A549 (cell line): ENCODE measurements around the gene CCDC85C. TPM values are rescaled to one million over a fixed set of nuclear protein-coding genes. Genes with fewer than 3 reads are reported as not detected.

Source experiments
- ATAC-seq, 2 experiments: fragments of 200-7000 bp in 1 of 2; fragments of >200 bp in 1 of 2; cut with Nextera tagmentation in 1 of 2; cut with Tn5 transposase in 1 of 2; 3 replicates each; pipeline versions ENCODE4 v1.8.0 to v1.9.1; 2018 to 2020; ENCODE audit warnings: mild to moderate bottlenecking in 1 of 2, moderate library complexity in 1 of 2
- CTCF ChIA-PET: fragments of 300-600 bp; sonication (Branson Sonifier 250); formaldehyde crosslinking; extraction: SDS; loops from one replicate; lab custom pipeline; 2021; ENCODE audit warnings: antibody characterized with exemption, inconsistent platforms; lab: Yijun Ruan, JAX
- POLR2A ChIA-PET: fragments of 350-600 bp; formaldehyde crosslinking; extraction: SDS; loops from one replicate; lab custom pipeline; 2021; ENCODE audit warnings: antibody characterized with exemption, inconsistent platforms; lab: Yijun Ruan, JAX
- DNase-seq, 2 experiments: peaks; one replicate each; pipeline versions ENCODE4 v3.0.0 to v3.0.0-alpha.2; 2011 to 2016; ENCODE audit warnings: low read depth in 1 of 2, low spot score in 1 of 2
- FAIRE-seq: peaks from 2 replicates; lab custom pipeline; 2011; peaks lifted over from hg19 to GRCh38; lab: Jason Lieb, UNC
- H3K27ac ChIP-seq, 2 experiments: fragments of >200 bp; sonication (Bioruptor Twin); formaldehyde crosslinking; 3 replicates each; pipeline ENCODE4 v1.5.1; 2016 to 2017
- H3K4me1 ChIP-seq: fragments of >200 bp; sonication (Bioruptor Twin); formaldehyde crosslinking; 3 replicates; pipeline ENCODE4 v1.6.1; 2016
- H3K4me2 ChIP-seq: fragments of >200 bp; sonication (Bioruptor Twin); formaldehyde crosslinking; 3 replicates; pipeline ENCODE4 v1.6.1; 2016
- H3K4me3 ChIP-seq: fragments of >200 bp; sonication (Bioruptor Twin); formaldehyde crosslinking; 3 replicates; pipeline ENCODE4 v1.5.1; 2016
- H3K9me3 ChIP-seq: fragments of >200 bp; sonication (Bioruptor Twin); formaldehyde crosslinking; 3 replicates; pipeline ENCODE4 v1.6.1; 2016
- ATOH8 ChIP-seq: fragments of 250-450 bp; sonication (Bioruptor Pico); IDR thresholded peaks from 2 replicates; pipeline ENCODE4 v1.5.0; 2020; ENCODE audit warnings: low read depth, mild to moderate bottlenecking, moderate library complexity
- CTCF ChIP-seq: fragments of >200 bp; sonication (Bioruptor Twin); formaldehyde crosslinking; IDR thresholded peaks from 3 replicates; pipeline ENCODE4 v1.5.1; 2016
- FOSB ChIP-seq: fragments of 250-450 bp; sonication (Bioruptor Pico); IDR thresholded peaks from 2 replicates; pipeline ENCODE4 v1.5.0; 2020; ENCODE audit warnings: mild to moderate bottlenecking, moderate library complexity
- GATA3 ChIP-seq: IDR thresholded peaks from 2 replicates; pipeline ENCODE4 v1.6.1; 2012; ENCODE audit warnings: borderline replicate concordance
- KDM1A ChIP-seq: fragments of 200-600 bp; sonication (generic); IDR thresholded peaks from 2 replicates; pipeline ENCODE4 v1.6.1; 2016; ENCODE audit warnings: low read depth, mild to moderate bottlenecking
- MAZ ChIP-seq: fragments of 150-350 bp; IDR thresholded peaks from 2 replicates; pipeline ENCODE4 v1.6.1; 2014; ENCODE audit warnings: antibody characterized with exemption, low read depth, low read length, borderline replicate concordance
- NR3C1 ChIP-seq: fragments of >200 bp; sonication (Bioruptor Twin); formaldehyde crosslinking; IDR thresholded peaks from 3 replicates; pipeline ENCODE4 v1.6.1; 2017
- POLR2AphosphoS2 ChIP-seq: conservative IDR thresholded peaks from 2 replicates; pipeline ENCODE4 v1.6.1; 2012; ENCODE audit warnings: low read length, improper control_type of control experiment, inconsistent platforms
- TFCP2L1 ChIP-seq: fragments of 250-450 bp; sonication (Bioruptor Pico); IDR thresholded peaks from 2 replicates; pipeline ENCODE4 v1.5.0; 2021; ENCODE audit warnings: mild to moderate bottlenecking
- TP53 ChIP-seq: fragments of 250-450 bp; sonication (Bioruptor Pico); IDR thresholded peaks from 2 replicates; pipeline ENCODE4 v1.5.0; 2021; ENCODE audit warnings: mild to moderate bottlenecking, moderate library complexity
- ZNF302 ChIP-seq: fragments of 250-450 bp; sonication (Bioruptor Pico); IDR thresholded peaks from 2 replicates; pipeline ENCODE4 v1.9.0; 2021; ENCODE audit warnings: inconsistent platforms, mild to moderate bottlenecking, moderate library complexity
- WGBS: methylation state at CpG from one replicate; pipeline ENCODE4 v1.1.6; 2017; ENCODE audit errors: missing lambda C conversion rate; 5-methylcytosine and 5-hydroxymethylcytosine counted together
- polyA plus RNA-seq, 4 experiments: library from polyadenylated mRNA; depleted of rRNA in 3 of 4; stranded (reverse); fragments of >200 nt; fragmentation: RNase III in 1 of 4; extraction: RNeasy Plus Mini Kit Qiagen cat#74134 plus additional on column Dnase treatment in 1 of 4; gene quantifications; 2 replicates in 3 of 4; 3 replicates in 1 of 4; pipeline ENCODE4 v1.2.3, GENCODE V29; 2011 to 2017
- TF ChIP-seq, protein P1 (sequence below): fragments of 450-650 bp; IDR thresholded peaks from 2 replicates; pipeline ENCODE4 v1.6.1; 2014; ENCODE audit warnings: antibody characterized with exemption
- TF ChIP-seq, protein P2 (sequence below): fragments of >200 bp; sonication (Bioruptor Twin); formaldehyde crosslinking; IDR thresholded peaks from 2 replicates; pipeline ENCODE4 v1.6.1; 2016
- TF ChIP-seq, protein P3 (sequence below): IDR thresholded peaks from 2 replicates; pipeline ENCODE4 v1.6.1; 2012; ENCODE audit warnings: low read depth, borderline replicate concordance
- TF ChIP-seq, protein P4 (sequence below): fragments of 200-600 bp; sonication (generic); IDR thresholded peaks from 2 replicates; pipeline ENCODE4 v1.6.1; 2016; ENCODE audit warnings: antibody characterized with exemption, mild to moderate bottlenecking, moderate library complexity

Gene CCDC85C
- polyA plus RNA-seq, 2 of the 4 experiments (the other 2 are of a cell fraction), result 11.4 to 31.4 TPM

DNA sequence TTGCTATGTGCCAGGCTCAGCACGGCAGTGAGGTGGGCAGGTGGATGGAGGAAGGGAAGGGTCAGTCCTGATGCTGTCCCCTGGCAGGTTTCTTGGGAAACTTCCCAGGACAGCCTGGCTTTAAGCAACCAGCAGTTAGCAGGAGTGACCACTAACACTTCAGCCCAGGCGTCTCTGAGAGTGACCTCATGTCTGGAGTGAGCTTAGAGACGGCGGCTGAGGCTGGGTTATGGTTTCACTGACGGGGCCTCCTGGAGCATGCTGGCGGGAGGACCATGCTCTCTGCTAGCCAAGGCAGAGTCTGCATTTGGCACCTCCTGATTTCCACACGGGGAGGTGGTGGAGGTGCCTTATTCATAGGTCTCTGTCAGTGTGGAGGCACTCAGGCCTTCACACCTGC lies 43.4 kb upstream of the CCDC85C start:
- H3K4me2 ChIP-seq, result no peak overlapping the region
- H3K27ac ChIP-seq, result no peak overlapping the region
- no peak overlapping the region for H3K4me3 ChIP-seq
- no peak for DNase-seq
- no peaks in the 10 kb centered on the region for H3K9me3 ChIP-seq
- no peak for ATAC-seq
- POLR2A ChIA-PET, result no interaction called here
- FAIRE-seq, result no peak
- 81% methylated on average over 6 of the region's 7 CpGs for WGBS
- H3K4me1 ChIP-seq, result 0 out of 3 replicates have a peak, but pooled peaks cover 7% of the 10 kb centered on the region
- CTCF ChIA-PET, result interaction anchor here (0.9 to 1.3 kb wide), 2 partner anchors 19 to 123 kb away, joined by 3 read pairs; no protein-coding TSS in a partner anchor
- TF ChIP-seq NR3C1 (no peak), MAZ (no peak), CTCF (no peak), POLR2AphosphoS2 (no peak), KDM1A (no peak), TFCP2L1 (CRISPR knock-in tag) (no peak)
- TF ChIP-seq, all 56 proteins: peak for 0

GRCh38 chr14:99645545-99646505 lies 41.8 kb upstream of the CCDC85C start:
- no peak for TF ChIP-seq FOSB (CRISPR knock-in tag)
- TF ChIP-seq, protein P1, sequence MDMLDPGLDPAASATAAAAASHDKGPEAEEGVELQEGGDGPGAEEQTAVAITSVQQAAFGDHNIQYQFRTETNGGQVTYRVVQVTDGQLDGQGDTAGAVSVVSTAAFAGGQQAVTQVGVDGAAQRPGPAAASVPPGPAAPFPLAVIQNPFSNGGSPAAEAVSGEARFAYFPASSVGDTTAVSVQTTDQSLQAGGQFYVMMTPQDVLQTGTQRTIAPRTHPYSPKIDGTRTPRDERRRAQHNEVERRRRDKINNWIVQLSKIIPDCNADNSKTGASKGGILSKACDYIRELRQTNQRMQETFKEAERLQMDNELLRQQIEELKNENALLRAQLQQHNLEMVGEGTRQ, result no peak
- TF ChIP-seq, protein P2, sequence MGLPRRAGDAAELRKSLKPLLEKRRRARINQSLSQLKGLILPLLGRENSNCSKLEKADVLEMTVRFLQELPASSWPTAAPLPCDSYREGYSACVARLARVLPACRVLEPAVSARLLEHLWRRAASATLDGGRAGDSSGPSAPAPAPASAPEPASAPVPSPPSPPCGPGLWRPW, result no peak
- TF ChIP-seq ATOH8 (CRISPR knock-in tag), result no peak
- TF ChIP-seq CTCF, result no peak
- no peak for TF ChIP-seq GATA3
- TF ChIP-seq, protein P3, sequence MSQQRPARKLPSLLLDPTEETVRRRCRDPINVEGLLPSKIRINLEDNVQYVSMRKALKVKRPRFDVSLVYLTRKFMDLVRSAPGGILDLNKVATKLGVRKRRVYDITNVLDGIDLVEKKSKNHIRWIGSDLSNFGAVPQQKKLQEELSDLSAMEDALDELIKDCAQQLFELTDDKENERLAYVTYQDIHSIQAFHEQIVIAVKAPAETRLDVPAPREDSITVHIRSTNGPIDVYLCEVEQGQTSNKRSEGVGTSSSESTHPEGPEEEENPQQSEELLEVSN, result no peak
- TF ChIP-seq, protein P4, sequence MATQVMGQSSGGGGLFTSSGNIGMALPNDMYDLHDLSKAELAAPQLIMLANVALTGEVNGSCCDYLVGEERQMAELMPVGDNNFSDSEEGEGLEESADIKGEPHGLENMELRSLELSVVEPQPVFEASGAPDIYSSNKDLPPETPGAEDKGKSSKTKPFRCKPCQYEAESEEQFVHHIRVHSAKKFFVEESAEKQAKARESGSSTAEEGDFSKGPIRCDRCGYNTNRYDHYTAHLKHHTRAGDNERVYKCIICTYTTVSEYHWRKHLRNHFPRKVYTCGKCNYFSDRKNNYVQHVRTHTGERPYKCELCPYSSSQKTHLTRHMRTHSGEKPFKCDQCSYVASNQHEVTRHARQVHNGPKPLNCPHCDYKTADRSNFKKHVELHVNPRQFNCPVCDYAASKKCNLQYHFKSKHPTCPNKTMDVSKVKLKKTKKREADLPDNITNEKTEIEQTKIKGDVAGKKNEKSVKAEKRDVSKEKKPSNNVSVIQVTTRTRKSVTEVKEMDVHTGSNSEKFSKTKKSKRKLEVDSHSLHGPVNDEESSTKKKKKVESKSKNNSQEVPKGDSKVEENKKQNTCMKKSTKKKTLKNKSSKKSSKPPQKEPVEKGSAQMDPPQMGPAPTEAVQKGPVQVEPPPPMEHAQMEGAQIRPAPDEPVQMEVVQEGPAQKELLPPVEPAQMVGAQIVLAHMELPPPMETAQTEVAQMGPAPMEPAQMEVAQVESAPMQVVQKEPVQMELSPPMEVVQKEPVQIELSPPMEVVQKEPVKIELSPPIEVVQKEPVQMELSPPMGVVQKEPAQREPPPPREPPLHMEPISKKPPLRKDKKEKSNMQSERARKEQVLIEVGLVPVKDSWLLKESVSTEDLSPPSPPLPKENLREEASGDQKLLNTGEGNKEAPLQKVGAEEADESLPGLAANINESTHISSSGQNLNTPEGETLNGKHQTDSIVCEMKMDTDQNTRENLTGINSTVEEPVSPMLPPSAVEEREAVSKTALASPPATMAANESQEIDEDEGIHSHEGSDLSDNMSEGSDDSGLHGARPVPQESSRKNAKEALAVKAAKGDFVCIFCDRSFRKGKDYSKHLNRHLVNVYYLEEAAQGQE, result no peak
- TF ChIP-seq TP53, result no peak
- TF ChIP-seq ZNF302 (CRISPR knock-in tag), result no peak
- TF ChIP-seq NR3C1, result no peak
- no peak for TF ChIP-seq TFCP2L1 (CRISPR knock-in tag)
- FAIRE-seq, result no peak
- peak overlapping the region; percentile 86 for H3K4me2 ChIP-seq
- H3K27ac ChIP-seq, result peak overlapping the region; percentile 63 to 82; a peak in 5 of 6 replicates
- no peak for ATAC-seq
- peak overlapping the region; percentile 44 for H3K4me3 ChIP-seq
- ChIA-PET CTCF (interaction anchor here (0.5 to 1.4 kb wide), 4 partner anchors 10 to 253 kb away, joined by 3 to 4 read pairs (median 3); no protein-coding TSS in a partner anchor), POLR2A (no interaction called here)
- DNase-seq, result no peak
- H3K9me3 ChIP-seq, result no peaks in the 10 kb centered on the region
- H3K4me1 ChIP-seq, result 0 out of 3 replicates have a peak, but pooled peaks cover 7% of the 10 kb centered on the region
- 58% methylated on average over 26 of the region's 32 CpGs for WGBS
